Gastrocnemius medialis (tissue), 4 donors: ENCODE results near the gene CALM1. TPM values are rescaled to one million over a fixed set of nuclear protein-coding genes. Genes with fewer than 3 reads are reported as not detected.

Experiments
- ATAC-seq, 2 donors: fragments of 150-250 bp; one replicate each; pipeline ENCODE4 v1.9.1; 2016
- DNase-seq, 2 donors: peaks; one replicate each; pipeline ENCODE4 v3.0.0-alpha.2; 2019
- H3K27ac ChIP-seq, 4 donors: fragments of 200-600 bp; sonication (generic); 1 replicate in 1 of 4; 2 replicates in 3 of 4; pipeline ENCODE4 v1.5.1; 2016 to 2018; ENCODE audit warnings: mild to moderate bottlenecking in 2 of 4, moderate library complexity in 1 of 4
- H3K27me3 ChIP-seq, 3 donors: fragments of 200-600 bp; sonication (generic) in 2 of 3; 1 replicate in 1 of 3; 2 replicates in 2 of 3; pipeline versions ENCODE4 v1.5.1 to v1.6.0; 2016 to 2019; ENCODE audit warnings: mild to moderate bottlenecking in 1 of 3, moderate library complexity in 1 of 3
- H3K36me3 ChIP-seq, 2 donors: fragments of 200-600 bp; sonication (generic) in 1 of 2; one replicate each; pipeline ENCODE4 v1.5.1; 2017 to 2018
- H3K4me1 ChIP-seq, 2 donors: fragments of 200-600 bp; sonication (generic) in 1 of 2; one replicate each; pipeline ENCODE4 v1.5.1; 2016 to 2017; ENCODE audit warnings: mild to moderate bottlenecking in 2 of 2
- H3K4me3 ChIP-seq, 4 donors: fragments of 200-600 bp; sonication (generic) in 3 of 4; 1 replicate in 1 of 4; 2 replicates in 3 of 4; pipeline ENCODE4 v1.5.1; 2016 to 2019; ENCODE audit warnings: mild to moderate bottlenecking in 2 of 4
- H3K9me3 ChIP-seq, 3 donors: fragments of 200-600 bp; sonication (generic) in 2 of 3; 1 replicate in 1 of 3; 2 replicates in 2 of 3; pipeline ENCODE4 v1.5.1; 2016 to 2019
- CTCF ChIP-seq, 5 experiments: fragments of 450-650 bp in 3 of 5; fragments of 200-600 bp in 2 of 5; sonication (generic) in 2 of 5; IDR thresholded peaks in 4 of 5; conservative IDR thresholded peaks in 1 of 5; 1 replicate in 4 of 5; 2 replicates in 1 of 5; pipeline ENCODE4 v1.5.1; 2016 to 2019; ENCODE audit warnings: antibody characterized with exemption in 5 of 5, mild to moderate bottlenecking in 3 of 5, moderate library complexity in 3 of 5
- POLR2A ChIP-seq, 2 donors: fragments of 450-650 bp; IDR thresholded peaks; one replicate each; pipeline ENCODE4 v1.6.1; 2017; ENCODE audit warnings: antibody characterized with exemption in 2 of 2, mild to moderate bottlenecking in 2 of 2, moderate library complexity in 2 of 2
- in situ Hi-C, 4 donors: fragments of 200-750 bp; cut with MboI; loops; one replicate each; pipeline versions ENCODE4 v1.15.0 to v1.8.0; 2017; ENCODE audit warnings: low sequenced_read_pairs in 4 of 4
- intact Hi-C: fragments of 100-400 bp; cut with DNase I; formaldehyde crosslinking; loops from one replicate; pipeline ENCODE4 v1.15.1; 2023; ENCODE audit warnings: low total_unique reads
- total RNA-seq, 4 donors: library from RNA; depleted of rRNA; stranded (reverse); fragments of >200 nt; gene quantifications; one replicate each; pipeline versions ENCODE4 v1.1.0 to v1.2.3, GENCODE V29; 2016

The CALM1 gene
- total RNA-seq, 4 donors from 2014 or later = 466 to 1,278 (median 1,009) TPM

GRCh38 chr14:90423166-90423565 is 26.3 kb downstream of the CALM1 start:
- Histone ChIP-seq H3K4me3 (no peak overlapping the region), H3K36me3 (no peaks in the 10 kb centered on the region), H3K27ac (no peak overlapping the region), H3K9me3 (no peaks in the 10 kb centered on the region), H3K4me1 (peaks cover 5 to 8% of the 10 kb centered on the region in 2 donors), H3K27me3 (no peaks in the 10 kb centered on the region)
- no peak for ATAC-seq
- no peak for DNase-seq
- TF ChIP-seq CTCF (IDR thresholded peaks at IDR 0.05 in 4 of 5, conservative IDR thresholded peaks at IDR 0.05 in 1 of 5) = no peak
- TF ChIP-seq POLR2A (IDR thresholded peaks at IDR 0.05) = no peak
- intact Hi-C loops = no loop called here
- in situ Hi-C loops = no loop called here

GRCh38 chr14:90424075-90424474 is 27.2 kb downstream of the CALM1 start:
- in situ Hi-C loops = no loop called here
- H3K4me1 ChIP-seq = peaks cover 5 to 8% of the 10 kb centered on the region in 2 donors

GRCh38 chr14:90424686-90425372 is 28.0 kb downstream of the CALM1 start:
- intact Hi-C loops (no loop called here), in situ Hi-C loops (no loop called here)
- Histone ChIP-seq H3K9me3 (no peaks in the 10 kb centered on the region), H3K4me1 (peaks cover 5 to 11% of the 10 kb centered on the region in 2 donors), H3K36me3 (no peaks in the 10 kb centered on the region), H3K27me3 (no peaks in the 10 kb centered on the region), H3K4me3 (no peak overlapping the region), H3K27ac (no peak overlapping the region)
- DNase-seq (no peak), ATAC-seq (no peak)
- no peak for TF ChIP-seq POLR2A (IDR thresholded peaks at IDR 0.05)
- TF ChIP-seq CTCF (IDR thresholded peaks at IDR 0.05 in 4 of 5, conservative IDR thresholded peaks at IDR 0.05 in 1 of 5) = no peak

More at GRCh38 chr14:90424075-90424474, 27.2 kb downstream of the CALM1 start:
- no peak overlapping the region for H3K4me3 ChIP-seq
- H3K27ac ChIP-seq = no peak overlapping the region
- intact Hi-C loops = no loop called here
- TF ChIP-seq CTCF (IDR thresholded peaks at IDR 0.05 in 4 of 5, conservative IDR thresholded peaks at IDR 0.05 in 1 of 5) (no peak), POLR2A (IDR thresholded peaks at IDR 0.05) (no peak)
- DNase-seq (no peak), ATAC-seq (no peak)
- no peaks in the 10 kb centered on the region for H3K27me3 ChIP-seq
- no peaks in the 10 kb centered on the region for H3K36me3 ChIP-seq
- no peaks in the 10 kb centered on the region for H3K9me3 ChIP-seq

GRCh38 chr14:90425373-90425879 is 28.6 kb downstream of the CALM1 start:
- no peaks in the 10 kb centered on the region for H3K36me3 ChIP-seq
- H3K27ac ChIP-seq = no peak overlapping the region
- TF ChIP-seq POLR2A (IDR thresholded peaks at IDR 0.05) (no peak), CTCF (IDR thresholded peaks at IDR 0.05 in 4 of 5, conservative IDR thresholded peaks at IDR 0.05 in 1 of 5) (no peak)
- intact Hi-C loops = no loop called here
- H3K27me3 ChIP-seq = no peaks in the 10 kb centered on the region
- H3K9me3 ChIP-seq = no peaks in the 10 kb centered on the region
- DNase-seq (no peak), ATAC-seq (no peak)
- peaks cover 5 to 11% of the 10 kb centered on the region in 2 donors for H3K4me1 ChIP-seq
- no peak overlapping the region for H3K4me3 ChIP-seq
- in situ Hi-C loops = no loop called here
